OCI-LY1 (cell line): Measurements from ENCODE around the gene RGS7.

Experiments
- H2AFZ ChIP-seq: fragments of 200-600 bp; sonication (generic), shearing (Covaris generic); 2 replicates; pipeline ENCODE4 v1.6.0; 2014; ENCODE audit warnings: antibody characterized with exemption, mild to moderate bottlenecking, low read length
- H3F3A ChIP-seq: fragments of 200-600 bp; sonication (generic), shearing (Covaris generic); 2 replicates; pipeline ENCODE4 v1.6.0; 2014; ENCODE audit warnings: mild to moderate bottlenecking, antibody characterized with exemption, low read length, moderate library complexity; ENCODE audit not compliant: insufficient read depth
- H3K27ac ChIP-seq: fragments of 200-600 bp; sonication (generic); 2 replicates; pipeline ENCODE4 v1.5.1; 2014; ENCODE audit warnings: low read length, mixed run types, mild to moderate bottlenecking, low read depth; ENCODE audit not compliant: poor library complexity, severe bottlenecking
- H3K27me3 ChIP-seq: fragments of 200-600 bp; sonication (generic); 2 replicates; pipeline ENCODE4 v1.6.0; 2014; ENCODE audit warnings: antibody characterized with exemption, mild to moderate bottlenecking, low read length, moderate library complexity; ENCODE audit not compliant: insufficient read depth
- H3K36me3 ChIP-seq: fragments of 200-600 bp; sonication (generic); 2 replicates; pipeline ENCODE4 v1.6.1; 2014; ENCODE audit warnings: mild to moderate bottlenecking, antibody characterized with exemption, low read length, moderate library complexity, mixed read lengths; ENCODE audit not compliant: insufficient read depth
- H3K4me1 ChIP-seq: fragments of 200-600 bp; sonication (generic); 2 replicates; pipeline ENCODE4 v1.5.1; 2014; ENCODE audit warnings: mild to moderate bottlenecking, low read length, moderate library complexity; ENCODE audit not compliant: insufficient read depth, severe bottlenecking
- H3K4me2 ChIP-seq: fragments of 200-600 bp; sonication (generic), shearing (Covaris generic); 2 replicates; pipeline ENCODE4 v1.6.1; 2014; ENCODE audit warnings: low read length
- H3K4me3 ChIP-seq: fragments of 200-600 bp; sonication (generic); 2 replicates; pipeline ENCODE4 v1.5.1; 2014; ENCODE audit warnings: low read length, low read depth, mild to moderate bottlenecking, mixed read lengths; ENCODE audit not compliant: poor library complexity, severe bottlenecking
- H3K79me2 ChIP-seq: fragments of 200-600 bp; shearing (Covaris generic); 2 replicates; pipeline ENCODE4 v1.6.1; 2016; ENCODE audit warnings: mixed run types, low read length, mixed read lengths; ENCODE audit not compliant: insufficient read depth
- H3K9ac ChIP-seq: fragments of 200-600 bp; sonication (generic), shearing (Covaris generic); 2 replicates; pipeline ENCODE4 v1.6.1; 2014; ENCODE audit warnings: mild to moderate bottlenecking, low read length, mixed read lengths
- H3K9me2 ChIP-seq: fragments of 200-600 bp; sonication (generic), shearing (Covaris generic); 2 replicates; pipeline ENCODE4 v1.6.1; 2014; ENCODE audit warnings: low read depth, mild to moderate bottlenecking, low read length, mixed read lengths
- H3K9me3 ChIP-seq: fragments of 200-600 bp; shearing (Covaris generic); 2 replicates; pipeline ENCODE4 v1.6.1; 2014; ENCODE audit warnings: low read length, mixed read lengths
- H4K20me1 ChIP-seq: fragments of 200-600 bp; sonication (generic), shearing (Covaris generic); 2 replicates; pipeline ENCODE4 v1.6.0; 2016; ENCODE audit warnings: mild to moderate bottlenecking, low read length; ENCODE audit not compliant: insufficient read depth
- CTCF ChIP-seq: fragments of 200-600 bp; sonication (generic), shearing (Covaris generic); IDR thresholded peaks from 2 replicates; pipeline ENCODE4 v1.5.1; 2017; ENCODE audit warnings: mild to moderate bottlenecking, antibody characterized with exemption, low read length, moderate library complexity, mixed read lengths
- EZH2 ChIP-seq: fragments of 200-600 bp; sonication (generic), shearing (Covaris generic); IDR thresholded peaks from 2 replicates; pipeline ENCODE4 v1.8.0; 2017; ENCODE audit warnings: borderline replicate concordance, mixed run types, mild to moderate bottlenecking, antibody characterized with exemption, low read length, moderate library complexity, mixed read lengths

The RGS7 gene

GRCh38 chr1:241352401-241352800, 4.6 kb downstream of the RGS7 start:
- Histone ChIP-seq H3K79me2 (no peaks in the 10 kb centered on the region), H3K4me2 (no peak overlapping the region), H3K9me2 (no peaks in the 10 kb centered on the region)

GRCh38 chr1:241351841-241352240, 5.2 kb downstream of the RGS7 start:
- TF ChIP-seq CTCF (no peak), EZH2 (no peak)
- no peaks in the 10 kb centered on the region for H3K36me3 ChIP-seq
- no peak overlapping the region for H3K9ac ChIP-seq
- H3F3A ChIP-seq, result no peaks in the 10 kb centered on the region
- no peaks in the 10 kb centered on the region for H4K20me1 ChIP-seq
- H3K27ac ChIP-seq, result no peak overlapping the region
- no peak overlapping the region for H3K4me2 ChIP-seq
- no peak overlapping the region for H3K4me3 ChIP-seq
- no peaks in the 10 kb centered on the region for H3K27me3 ChIP-seq
- H2AFZ ChIP-seq, result no peak overlapping the region
- H3K9me2 ChIP-seq, result no peaks in the 10 kb centered on the region
- no peaks in the 10 kb centered on the region for H3K4me1 ChIP-seq
- no peaks in the 10 kb centered on the region for H3K9me3 ChIP-seq
- no peaks in the 10 kb centered on the region for H3K79me2 ChIP-seq

More at GRCh38 chr1:241352401-241352800, 4.6 kb downstream of the RGS7 start:
- Histone ChIP-seq H3K27me3 (no peaks in the 10 kb centered on the region), H3K4me3 (no peak overlapping the region), H3K27ac (no peak overlapping the region), H2AFZ (no peak overlapping the region), H3K4me1 (no peaks in the 10 kb centered on the region), H4K20me1 (no peaks in the 10 kb centered on the region), H3K36me3 (no peaks in the 10 kb centered on the region), H3K9me3 (no peaks in the 10 kb centered on the region), H3F3A (no peaks in the 10 kb centered on the region), H3K9ac (no peak overlapping the region)
- no peak for TF ChIP-seq EZH2
- no peak for TF ChIP-seq CTCF

GRCh38 chr1:241343956-241344355, 13.0 kb downstream of the RGS7 start:
- Histone ChIP-seq H3K27me3 (no peaks in the 10 kb centered on the region), H3K4me2 (no peak overlapping the region), H3K36me3 (no peaks in the 10 kb centered on the region), H2AFZ (no peak overlapping the region), H3K4me1 (no peaks in the 10 kb centered on the region), H3K9ac (no peak overlapping the region), H3K27ac (no peak overlapping the region), H3K4me3 (no peak overlapping the region), H4K20me1 (no peaks in the 10 kb centered on the region), H3K79me2 (no peaks in the 10 kb centered on the region), H3F3A (no peaks in the 10 kb centered on the region), H3K9me2 (no peaks in the 10 kb centered on the region), H3K9me3 (no peaks in the 10 kb centered on the region)
- no peak for TF ChIP-seq EZH2
- no peak for TF ChIP-seq CTCF
